Activated naive CD8-positive, alpha-beta T cell treated with anti-CD3 and anti-CD28 coated beads for 36 hours (primary cell): ENCODE data around the gene ADAMTSL1. TPM values are rescaled to one million over a fixed set of nuclear protein-coding genes. Genes with fewer than 3 reads are reported as not detected.

Experiments used
- DNase-seq: peaks from one replicate; pipeline ENCODE4 v3.0.0; 2021
- H3K27ac Mint-ChIP-seq: one replicate; pipeline ENCODE4 v1.8.0; 2022; ENCODE audit warnings: mild to moderate bottlenecking, moderate library complexity, mixed read lengths
- H3K27me3 Mint-ChIP-seq: one replicate; pipeline ENCODE4 v1.8.0; 2022; ENCODE audit warnings: mild to moderate bottlenecking, mixed read lengths
- H3K36me3 Mint-ChIP-seq: one replicate; pipeline ENCODE4 v1.8.0; 2021; ENCODE audit warnings: mild to moderate bottlenecking, mixed read lengths
- H3K4me1 Mint-ChIP-seq: one replicate; pipeline ENCODE4 v1.8.0; 2021; ENCODE audit warnings: mixed read lengths
- H3K4me3 Mint-ChIP-seq: one replicate; pipeline ENCODE4 v1.8.0; 2022; ENCODE audit warnings: mild to moderate bottlenecking, moderate library complexity, mixed read lengths
- H3K9me3 Mint-ChIP-seq: one replicate; pipeline ENCODE4 v1.8.0; 2022; ENCODE audit warnings: mixed read lengths
- total RNA-seq, 2 experiments: library from RNA; stranded (reverse); gene quantifications; one replicate each; pipeline ENCODE4 v1.2.3, GENCODE V29; 2021

ADAMTSL1 gene
- total RNA-seq, 2 experiments from 2014 or later: not detected

DNA sequence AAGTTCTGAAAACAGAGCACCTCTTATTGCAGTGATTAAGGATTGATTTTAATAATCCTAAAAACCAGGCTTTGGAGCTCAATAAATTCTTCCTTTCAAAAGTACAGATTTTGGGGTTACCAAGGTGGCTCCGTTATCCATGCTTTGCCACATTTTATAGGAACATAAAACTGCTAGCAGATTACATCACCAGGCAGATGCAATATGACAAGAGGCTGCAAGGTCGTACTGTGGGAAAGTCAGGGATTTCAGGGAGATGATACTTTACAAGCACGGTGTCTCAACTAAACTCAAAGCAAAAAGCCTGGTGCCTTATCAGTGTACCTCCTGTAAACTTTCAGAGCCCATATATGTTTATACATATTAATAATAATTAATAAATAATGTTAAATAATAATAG lies 28.6 kb downstream of the ADAMTSL1 start:
- Mint-ChIP-seq H3K27me3 (no peaks in the 10 kb centered on the region), H3K27ac (no peak overlapping the region), H3K4me1 (no peaks in the 10 kb centered on the region), H3K4me3 (no peak overlapping the region), H3K36me3 (no peaks in the 10 kb centered on the region), H3K9me3 (no peaks in the 10 kb centered on the region)
- no peak for DNase-seq

DNA sequence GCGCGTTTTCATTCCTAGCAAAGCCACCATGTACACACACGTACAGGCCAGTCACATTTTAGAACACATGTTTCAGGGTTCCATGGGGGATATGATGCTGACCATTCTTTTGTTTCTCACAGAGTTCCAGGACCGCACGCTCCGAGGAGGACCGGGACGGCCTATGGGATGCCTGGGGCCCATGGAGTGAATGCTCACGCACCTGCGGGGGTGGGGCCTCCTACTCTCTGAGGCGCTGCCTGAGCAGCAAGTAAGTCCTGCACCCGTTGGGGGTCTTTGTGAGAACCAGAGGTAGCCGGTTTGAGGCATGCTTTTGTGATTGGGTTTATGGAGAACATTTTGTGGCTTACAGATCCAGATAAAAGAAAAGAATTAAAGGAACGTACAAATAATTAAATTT lies 30.8 kb downstream of the ADAMTSL1 start:
- H3K4me1 Mint-ChIP-seq: no peaks in the 10 kb centered on the region
- H3K4me3 Mint-ChIP-seq: no peak overlapping the region
- H3K36me3 Mint-ChIP-seq: no peaks in the 10 kb centered on the region

DNA sequence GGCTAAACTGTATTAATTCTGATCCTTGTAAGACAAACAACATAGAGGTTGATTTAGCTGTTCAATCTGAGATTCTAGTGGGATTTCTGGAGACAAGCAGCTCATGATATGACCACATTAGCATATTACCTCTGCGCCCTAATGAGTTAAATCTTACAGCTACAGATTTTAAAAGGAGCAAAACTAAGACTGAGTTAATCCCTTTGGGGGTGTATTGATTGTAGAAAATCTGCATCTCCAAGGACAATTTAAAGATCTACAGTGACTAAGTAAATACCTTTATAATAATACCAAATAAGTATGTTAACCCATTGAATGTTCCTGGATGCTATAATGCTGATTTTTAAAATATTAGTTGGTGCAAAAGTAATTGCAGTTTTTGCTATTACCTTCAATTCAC lies 33.2 kb downstream of the ADAMTSL1 start:
- H3K27me3 Mint-ChIP-seq: no peaks in the 10 kb centered on the region
- H3K4me3 Mint-ChIP-seq: no peak overlapping the region
- H3K4me1 Mint-ChIP-seq: no peaks in the 10 kb centered on the region
- peaks cover 1% of the 10 kb centered on the region for H3K9me3 Mint-ChIP-seq
- H3K36me3 Mint-ChIP-seq: no peaks in the 10 kb centered on the region
- no peak for DNase-seq
- H3K27ac Mint-ChIP-seq: no peak overlapping the region

More for the DNA sequence above, 30.8 kb downstream of the ADAMTSL1 start:
- Mint-ChIP-seq H3K9me3 (peaks cover 1% of the 10 kb centered on the region), H3K27ac (no peak overlapping the region), H3K27me3 (no peaks in the 10 kb centered on the region)
- no peak for DNase-seq

DNA sequence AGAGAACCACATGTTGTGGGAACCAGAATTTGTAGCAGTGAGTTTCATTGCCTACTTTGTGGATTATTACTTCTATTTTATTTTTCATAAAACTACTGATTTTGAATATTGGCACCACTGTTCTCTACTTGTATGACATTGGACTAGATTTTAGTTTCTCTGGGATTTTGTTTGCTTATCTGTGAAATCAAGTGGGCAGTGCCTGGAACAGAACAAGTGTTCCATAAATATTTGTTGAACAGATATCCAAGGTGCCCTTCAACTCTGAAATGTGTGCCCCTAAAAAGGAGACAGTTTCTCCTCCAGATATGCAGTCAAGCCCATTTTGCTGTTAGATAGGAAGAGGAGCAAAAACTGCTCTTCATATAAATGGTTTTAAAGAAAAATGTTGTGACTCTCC lies 42.6 kb downstream of the ADAMTSL1 start:
- Mint-ChIP-seq H3K27ac (no peak overlapping the region), H3K4me3 (no peak overlapping the region), H3K4me1 (no peaks in the 10 kb centered on the region), H3K9me3 (no peaks in the 10 kb centered on the region), H3K27me3 (no peaks in the 10 kb centered on the region), H3K36me3 (no peaks in the 10 kb centered on the region)
- no peak for DNase-seq

DNA sequence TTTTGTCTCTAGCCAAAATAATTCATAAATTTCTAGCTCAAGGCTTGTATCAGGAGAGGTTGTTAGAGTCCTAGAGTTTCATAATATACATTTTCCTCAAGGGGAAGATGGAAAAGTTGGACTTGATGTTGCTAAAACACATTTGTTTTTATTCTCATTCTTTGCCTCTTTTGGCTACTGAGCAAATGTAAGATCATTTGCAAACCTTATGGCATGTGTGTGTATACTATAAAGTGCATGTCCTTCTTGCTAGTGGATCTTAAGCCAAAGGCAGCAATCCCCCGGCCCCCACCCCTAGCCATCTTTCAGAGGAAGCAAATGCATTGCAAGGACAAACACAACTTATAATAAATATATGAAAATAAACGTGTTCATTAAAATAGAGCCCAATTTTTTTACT lies 43.0 kb downstream of the ADAMTSL1 start:
- DNase-seq: no peak
- Mint-ChIP-seq H3K27ac (no peak overlapping the region), H3K4me1 (no peaks in the 10 kb centered on the region), H3K27me3 (no peaks in the 10 kb centered on the region), H3K9me3 (no peaks in the 10 kb centered on the region), H3K36me3 (no peaks in the 10 kb centered on the region), H3K4me3 (no peak overlapping the region)

DNA sequence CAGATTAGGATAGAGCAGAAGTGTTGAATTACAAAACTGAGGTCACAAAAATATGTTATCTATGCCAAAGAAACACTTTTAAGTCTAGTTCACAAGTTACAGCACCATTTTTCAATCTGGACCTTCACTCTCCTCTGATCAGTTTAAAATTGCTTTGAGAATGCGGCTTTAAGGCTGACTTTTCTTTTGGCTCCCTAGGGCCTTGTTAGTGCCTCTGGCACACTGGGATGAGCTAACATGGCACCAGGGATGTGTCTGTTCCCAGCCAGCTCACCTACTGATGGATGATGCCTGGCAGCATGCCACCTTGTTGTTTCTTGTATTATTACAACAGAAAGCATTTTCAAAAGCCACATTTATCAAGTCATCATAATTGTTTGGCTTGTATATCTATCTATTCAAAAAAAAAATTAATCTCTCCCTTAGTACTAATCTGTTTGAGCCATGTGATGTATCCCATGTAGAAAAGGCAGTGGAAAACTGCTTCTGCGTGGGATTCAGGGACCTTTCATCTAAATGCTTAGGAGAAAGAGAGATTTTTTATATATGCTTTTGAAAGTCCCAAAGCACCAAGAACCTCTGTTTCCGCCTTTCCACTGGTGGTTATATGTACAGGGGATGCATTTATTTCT lies 46.6 kb downstream of the ADAMTSL1 start:
- Mint-ChIP-seq H3K27me3 (no peaks in the 10 kb centered on the region), H3K9me3 (no peaks in the 10 kb centered on the region), H3K4me3 (no peak overlapping the region), H3K36me3 (no peaks in the 10 kb centered on the region), H3K4me1 (no peaks in the 10 kb centered on the region), H3K27ac (no peak overlapping the region)
- no peak for DNase-seq

DNA sequence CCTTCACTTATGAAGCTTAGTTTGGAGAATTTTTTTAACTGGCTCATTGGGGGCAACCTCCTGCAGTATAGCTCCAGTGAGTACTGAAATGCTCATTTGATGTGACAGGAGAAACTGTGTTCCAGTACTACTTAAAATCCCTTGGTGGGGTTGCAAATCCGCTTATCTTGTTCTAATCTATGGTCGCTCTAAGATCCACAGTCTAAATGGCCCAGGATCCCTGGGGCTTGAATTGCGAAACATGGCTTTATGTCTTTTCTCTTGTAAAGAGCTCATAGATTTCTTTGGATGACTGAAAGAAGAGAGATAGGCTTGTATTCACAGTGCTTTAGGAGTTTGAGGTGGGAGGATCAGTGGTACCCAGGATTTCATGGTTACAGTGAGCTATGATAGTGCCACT lies 52.7 kb downstream of the ADAMTSL1 start:
- Mint-ChIP-seq H3K4me1 (no peaks in the 10 kb centered on the region), H3K36me3 (no peaks in the 10 kb centered on the region), H3K27me3 (no peaks in the 10 kb centered on the region), H3K9me3 (peaks cover 1% of the 10 kb centered on the region), H3K4me3 (no peak overlapping the region), H3K27ac (no peak overlapping the region)
- DNase-seq: no peak

DNA sequence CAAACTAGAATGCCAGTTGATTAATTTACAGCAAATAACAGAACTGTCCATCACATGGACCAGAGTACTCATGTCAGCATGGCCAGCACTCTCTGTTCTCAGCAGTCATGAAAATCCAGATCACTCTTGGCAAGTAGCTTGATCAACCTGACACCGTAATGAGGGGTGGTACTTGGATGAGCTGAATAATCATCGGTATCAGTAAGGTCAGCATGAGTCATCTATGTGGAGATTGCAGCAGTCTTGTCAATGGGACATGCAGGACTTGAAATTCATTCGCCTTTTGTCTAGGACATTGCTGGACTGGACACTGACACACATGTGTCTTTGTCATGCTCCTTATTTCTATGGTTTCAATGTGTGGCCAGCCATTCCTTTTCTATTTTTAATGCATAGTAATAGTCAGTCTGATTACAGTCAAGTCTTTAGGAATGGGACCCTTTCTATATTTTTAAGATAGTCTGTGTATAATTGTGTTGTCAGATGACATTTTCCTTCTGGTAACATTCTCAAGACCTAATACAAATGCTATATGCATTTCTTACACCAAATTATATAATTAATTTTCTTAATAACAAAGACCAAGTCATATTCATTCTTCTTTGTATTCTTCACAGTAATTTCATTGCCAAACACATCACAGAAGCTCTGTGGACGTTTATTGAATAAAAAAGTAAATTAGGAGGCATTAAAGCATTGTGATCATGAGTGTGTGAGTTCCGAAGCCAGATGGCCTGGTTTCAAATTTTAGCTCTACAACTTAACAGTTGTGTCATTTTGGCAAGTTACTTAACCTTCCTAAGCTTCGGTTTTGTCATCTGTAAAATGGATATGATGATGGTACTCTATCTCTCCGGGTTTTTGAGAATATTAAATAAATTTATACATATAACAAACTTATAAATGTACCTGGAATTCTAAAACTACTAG lies 57.4 kb downstream of the ADAMTSL1 start:
- H3K27ac Mint-ChIP-seq: no peak overlapping the region

DNA sequence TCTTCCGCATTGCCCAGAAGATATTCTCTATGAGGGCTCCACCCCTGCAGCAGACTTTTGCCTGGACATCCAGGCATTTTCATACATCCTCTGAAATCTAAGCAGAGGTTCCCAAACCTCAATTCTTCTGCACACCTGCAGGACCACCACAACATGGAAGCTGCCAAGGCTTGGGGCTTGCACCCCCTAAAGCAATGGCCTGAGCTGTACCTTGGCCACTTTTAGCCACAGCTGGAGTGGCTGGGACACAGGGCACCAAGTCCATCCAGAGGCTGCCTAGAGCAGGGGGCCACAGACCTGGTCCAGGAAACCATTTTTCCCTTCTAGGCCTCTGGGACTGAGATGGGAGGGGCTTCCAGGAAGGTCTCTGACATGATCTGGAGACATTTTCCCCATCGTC lies 60.7 kb downstream of the ADAMTSL1 start:
- DNase-seq: no peak
- H3K4me1 Mint-ChIP-seq: no peaks in the 10 kb centered on the region
- no peaks in the 10 kb centered on the region for H3K36me3 Mint-ChIP-seq
- peaks cover 14% of the 10 kb centered on the region for H3K9me3 Mint-ChIP-seq
- H3K4me3 Mint-ChIP-seq: no peak overlapping the region
- H3K27ac Mint-ChIP-seq: no peak overlapping the region
- H3K27me3 Mint-ChIP-seq: no peaks in the 10 kb centered on the region

More for the DNA sequence above, 57.4 kb downstream of the ADAMTSL1 start:
- Mint-ChIP-seq H3K9me3 (peaks cover 16% of the 10 kb centered on the region), H3K4me3 (no peak overlapping the region), H3K36me3 (no peaks in the 10 kb centered on the region), H3K27me3 (no peaks in the 10 kb centered on the region), H3K4me1 (no peaks in the 10 kb centered on the region)
- no peak for DNase-seq

DNA sequence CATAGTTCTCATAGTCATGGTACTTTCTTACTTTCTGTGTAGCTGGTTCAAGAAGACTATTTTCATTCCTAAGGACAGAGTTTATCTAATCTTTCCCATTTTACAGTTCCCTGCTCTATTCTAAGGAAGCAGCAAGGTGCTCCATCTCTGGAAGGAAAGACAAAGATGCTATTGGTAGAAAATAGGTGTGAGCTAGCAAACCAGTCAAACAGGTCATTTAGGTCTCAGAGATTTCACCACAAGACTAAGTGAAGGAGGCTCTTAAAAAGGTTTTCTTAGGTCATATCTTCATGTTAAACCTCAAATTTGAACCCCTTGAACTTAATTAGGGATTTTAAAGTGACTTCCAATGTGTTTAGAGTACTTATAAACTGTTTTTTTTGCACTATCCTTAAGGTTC lies 62.6 kb downstream of the ADAMTSL1 start:
- Mint-ChIP-seq H3K27ac (no peak overlapping the region), H3K4me3 (no peak overlapping the region), H3K4me1 (no peaks in the 10 kb centered on the region), H3K36me3 (no peaks in the 10 kb centered on the region), H3K9me3 (peaks cover 14% of the 10 kb centered on the region), H3K27me3 (no peaks in the 10 kb centered on the region)
- DNase-seq: no peak

DNA sequence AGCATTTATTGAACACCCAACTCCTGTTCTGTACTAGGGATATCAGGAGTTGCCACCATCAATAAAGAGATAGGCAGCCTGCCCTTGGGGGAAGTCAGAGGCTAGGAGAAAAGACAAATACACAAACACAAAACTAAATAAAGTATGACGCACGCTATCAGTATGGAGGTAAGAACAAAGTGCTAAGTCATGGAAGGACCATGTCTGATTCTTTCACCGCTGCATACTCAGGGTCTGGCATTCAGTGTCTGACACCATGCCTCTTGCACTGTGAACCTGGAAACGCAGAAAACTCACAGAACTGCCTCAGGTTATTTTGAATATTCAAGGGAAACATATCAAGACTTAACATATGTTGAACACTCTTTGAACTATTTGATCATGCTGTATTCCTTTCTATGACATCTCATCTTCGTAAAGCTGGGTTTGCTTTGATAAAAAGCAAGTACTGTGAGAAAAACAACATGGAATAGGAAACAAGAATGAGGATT lies 65.3 kb downstream of the ADAMTSL1 start:
- DNase-seq: no peak
- no peak overlapping the region for H3K27ac Mint-ChIP-seq
- no peak overlapping the region for H3K4me3 Mint-ChIP-seq
- H3K36me3 Mint-ChIP-seq: no peaks in the 10 kb centered on the region
- peaks cover 7% of the 10 kb centered on the region for H3K9me3 Mint-ChIP-seq
- no peaks in the 10 kb centered on the region for H3K4me1 Mint-ChIP-seq
- no peaks in the 10 kb centered on the region for H3K27me3 Mint-ChIP-seq

DNA sequence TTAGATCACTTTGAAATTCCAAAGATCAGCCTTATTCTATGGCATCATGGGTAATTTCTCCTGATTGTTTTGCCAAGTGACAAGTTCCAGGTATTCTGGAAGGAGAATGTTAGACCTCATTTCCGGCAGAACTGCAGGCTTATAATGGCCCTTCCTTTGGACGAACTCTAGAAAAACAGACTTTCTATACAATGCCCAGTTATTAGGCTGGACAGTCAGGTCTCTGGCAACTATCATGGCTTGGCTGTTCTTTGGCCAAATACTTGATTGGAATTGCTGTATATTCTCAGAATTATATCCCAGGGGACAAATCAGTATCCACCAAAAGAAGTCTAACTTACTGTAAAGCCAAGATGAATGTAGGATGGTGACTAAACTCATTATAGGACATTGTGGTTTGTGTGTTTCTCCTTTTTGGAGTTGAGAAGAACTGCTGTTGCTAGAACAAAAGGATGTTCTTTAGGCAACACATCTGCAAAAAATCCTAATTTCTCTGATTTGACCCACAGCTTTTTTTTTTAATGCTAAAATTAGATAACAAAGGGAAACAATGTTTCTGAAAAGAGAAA lies 69.0 kb downstream of the ADAMTSL1 start:
- Mint-ChIP-seq H3K9me3 (no peaks in the 10 kb centered on the region), H3K27me3 (no peaks in the 10 kb centered on the region), H3K27ac (no peak overlapping the region), H3K36me3 (no peaks in the 10 kb centered on the region), H3K4me1 (no peaks in the 10 kb centered on the region), H3K4me3 (no peak overlapping the region)
- DNase-seq: no peak

DNA sequence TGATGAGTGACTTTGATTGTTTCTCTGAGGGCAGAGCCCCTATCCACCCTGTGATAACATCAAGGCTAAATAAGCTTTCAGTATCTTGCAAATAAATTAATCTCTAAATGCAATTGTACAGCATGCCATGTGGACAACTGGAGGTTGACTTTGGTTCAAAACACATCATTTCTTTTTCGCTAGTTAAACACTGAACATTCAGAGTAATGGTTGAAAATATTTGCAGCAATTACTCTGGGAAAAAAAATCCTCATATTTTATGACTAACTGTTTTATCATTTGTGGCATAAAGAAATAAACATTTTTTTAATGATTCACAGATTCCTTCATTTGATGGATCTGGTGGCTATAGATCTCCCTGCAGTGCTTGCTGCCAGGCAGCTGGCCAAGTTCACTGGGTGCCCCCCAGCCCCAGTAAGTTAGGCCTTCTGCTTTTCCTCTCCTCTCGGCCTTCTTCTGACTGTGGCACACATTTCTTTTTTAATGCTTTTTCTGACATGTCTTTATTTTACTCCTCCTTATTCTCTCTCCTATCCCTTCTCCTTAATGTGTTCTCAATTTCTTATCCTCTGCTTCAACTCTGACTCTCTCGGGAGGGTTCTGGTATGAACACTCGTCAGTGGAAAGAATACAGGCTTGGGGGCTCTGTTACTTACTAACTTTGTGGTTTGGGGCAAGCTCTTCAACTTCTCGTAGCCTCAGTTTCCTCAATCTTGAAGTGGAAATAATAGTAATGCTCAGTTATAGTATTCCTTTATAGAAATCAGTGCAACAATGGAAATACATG lies 69.6 kb downstream of the ADAMTSL1 start:
- no peak overlapping the region for H3K27ac Mint-ChIP-seq
- H3K36me3 Mint-ChIP-seq: no peaks in the 10 kb centered on the region
- H3K9me3 Mint-ChIP-seq: no peaks in the 10 kb centered on the region
- no peaks in the 10 kb centered on the region for H3K4me1 Mint-ChIP-seq
- H3K4me3 Mint-ChIP-seq: no peak overlapping the region
- H3K27me3 Mint-ChIP-seq: no peaks in the 10 kb centered on the region
- DNase-seq: no peak

DNA sequence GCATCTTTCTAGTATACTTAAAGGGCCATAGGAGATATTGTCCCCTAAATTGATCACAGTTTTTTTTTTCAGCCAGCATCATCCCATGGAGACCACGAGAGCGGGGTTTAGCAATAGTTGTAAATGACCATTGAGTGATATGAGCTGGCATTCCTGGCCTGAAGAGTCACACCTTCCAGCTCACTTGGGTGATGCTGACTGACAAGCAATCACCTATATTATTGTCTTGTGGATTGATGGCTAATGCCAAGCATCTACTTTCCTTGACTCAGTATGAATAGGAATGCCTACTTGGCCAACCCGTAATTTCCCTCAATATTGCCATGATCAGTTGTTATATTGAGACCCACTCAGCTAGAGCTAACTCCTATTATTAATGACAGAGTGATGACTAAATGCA lies 70.5 kb downstream of the ADAMTSL1 start:
- no peak for DNase-seq
- no peak overlapping the region for H3K4me3 Mint-ChIP-seq
- no peaks in the 10 kb centered on the region for H3K27me3 Mint-ChIP-seq
- no peaks in the 10 kb centered on the region for H3K4me1 Mint-ChIP-seq
- no peaks in the 10 kb centered on the region for H3K36me3 Mint-ChIP-seq
- no peak overlapping the region for H3K27ac Mint-ChIP-seq
- no peaks in the 10 kb centered on the region for H3K9me3 Mint-ChIP-seq
